GM21576 (cell line): Measurements from ENCODE around the gene RHOD.
A peak's percentile ranks its signal among the peaks of the same experiment; 100 is the strongest.

Experiments used
- ATAC-seq: cut with Tn5 transposase; IDR thresholded peaks from one replicate; pipeline ENCODE4 v1.9.1; 2021; ENCODE audit warnings: mild to moderate bottlenecking, moderate library complexity; ENCODE audit not compliant: unreplicated experiment

The RHOD gene

DNA sequence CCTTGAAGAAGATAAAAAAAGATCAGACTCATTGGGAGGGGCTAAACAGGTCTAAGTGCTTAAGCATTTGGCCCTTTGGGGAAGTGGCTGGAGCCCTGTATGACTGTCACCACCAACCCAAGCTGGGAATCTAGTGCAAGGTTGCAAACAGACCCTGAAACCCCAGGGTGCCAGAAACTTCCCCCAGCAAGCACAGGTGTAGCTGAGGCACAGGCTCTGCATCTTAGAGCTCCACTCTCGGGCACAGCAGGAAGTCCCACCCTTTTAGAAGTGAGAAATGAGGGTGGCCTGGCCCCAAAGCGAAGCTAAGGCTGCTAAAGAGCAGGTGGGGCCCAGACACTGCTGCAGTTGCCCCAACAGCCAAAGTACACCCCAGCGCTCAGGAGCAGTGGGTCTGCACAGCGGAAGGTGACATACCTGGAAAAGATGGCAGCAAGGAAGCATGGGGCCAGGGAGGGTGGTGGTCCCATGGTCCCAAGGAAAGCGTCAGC is 56.6 kb downstream of the RHOD start:
- peak; percentile 65 for ATAC-seq

DNA sequence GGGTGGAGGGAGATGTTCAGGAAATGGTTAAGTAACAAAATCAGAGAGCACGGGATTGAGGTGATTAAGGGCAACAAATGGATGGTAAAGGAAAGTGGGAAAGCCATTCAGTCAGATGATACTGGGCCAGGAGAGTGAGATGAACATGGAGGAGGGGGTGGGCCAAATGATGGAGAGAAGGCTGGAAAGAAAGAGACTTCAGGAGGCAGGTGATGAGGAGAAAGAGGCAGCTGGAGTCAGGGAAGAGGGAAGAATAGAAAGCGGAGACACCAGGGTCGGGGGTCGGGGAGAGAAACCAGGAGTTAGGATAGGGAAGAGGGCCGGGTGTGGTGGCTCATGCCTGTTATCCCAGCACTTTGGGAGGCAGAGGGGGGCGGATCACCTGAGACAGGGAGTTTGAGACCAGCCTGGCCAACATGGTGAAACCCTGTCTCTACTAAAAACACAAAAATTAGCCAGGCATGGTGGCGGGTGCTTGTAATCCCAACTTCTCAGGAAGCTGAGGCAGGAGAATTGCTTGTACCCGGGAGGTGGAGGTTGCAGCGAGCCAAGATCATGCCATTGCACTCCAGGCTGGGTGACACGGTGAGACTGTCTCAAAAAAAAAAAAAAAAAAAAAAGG is 57.7 kb downstream of the RHOD start:
- ATAC-seq, result no peak

DNA sequence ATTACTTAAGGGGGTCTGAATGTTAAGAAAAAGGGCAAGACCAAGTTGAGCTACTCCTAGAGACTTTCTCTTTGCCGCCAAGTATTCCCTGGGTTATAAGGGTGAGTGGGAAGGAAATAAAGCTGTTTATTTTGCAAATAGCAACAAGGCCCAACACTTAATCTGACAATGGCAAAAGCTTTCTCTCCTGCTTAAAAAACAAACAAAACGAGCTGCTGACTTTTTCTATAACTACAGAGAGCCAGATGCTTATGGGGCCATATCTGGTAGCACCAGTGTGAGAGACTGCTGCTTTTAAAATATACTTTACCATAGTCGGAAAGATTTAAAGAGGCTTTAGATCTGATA is 60.1 kb downstream of the RHOD start:
- ATAC-seq, result no peak

DNA sequence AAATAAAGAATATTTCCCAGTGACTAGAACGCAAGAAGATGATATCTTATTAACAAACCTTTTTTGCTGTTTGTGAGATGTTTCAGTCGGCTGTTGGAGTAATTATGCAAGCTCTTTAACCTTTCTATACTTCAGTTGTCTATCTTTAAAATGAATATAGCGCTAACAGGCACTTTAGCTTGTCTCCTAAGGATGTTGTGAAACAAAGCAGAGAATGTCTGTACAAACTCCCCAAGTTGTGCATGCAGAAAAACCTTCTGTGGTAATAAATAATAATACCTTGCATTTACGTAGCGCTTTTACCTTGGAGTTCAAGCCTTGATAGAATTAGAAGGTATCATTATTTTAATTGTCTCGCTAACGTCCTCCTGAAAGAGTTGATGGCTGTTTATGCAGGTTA is 60.5 kb downstream of the RHOD start:
- ATAC-seq, result no peak

DNA sequence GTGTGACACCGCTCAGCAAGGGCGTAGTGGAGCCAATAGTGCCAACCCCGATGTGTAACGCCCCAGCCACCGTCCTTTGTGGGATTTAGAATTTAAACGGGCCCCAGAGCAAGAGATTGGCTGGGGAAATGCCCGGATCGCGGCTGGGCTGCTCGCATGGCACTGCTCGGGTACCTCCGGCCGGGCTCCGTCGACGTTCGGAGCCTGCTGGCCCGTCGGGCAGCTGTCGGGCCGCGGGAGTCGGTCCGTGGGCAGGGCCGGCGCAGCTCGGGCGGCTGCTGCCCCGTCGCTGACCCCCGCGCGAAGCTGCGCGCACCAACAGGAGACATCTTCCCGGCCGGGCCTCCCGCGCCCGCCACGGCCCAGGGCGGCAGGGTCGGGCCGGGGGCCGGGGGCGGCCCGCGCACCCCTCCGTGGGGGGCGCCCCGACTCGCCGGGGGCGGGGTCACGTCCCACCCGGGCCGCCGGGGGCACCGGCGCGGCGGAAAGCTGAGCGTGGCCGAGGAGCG is 61.1 kb downstream of the RHOD start:
- ATAC-seq, result peak; percentile 12

DNA sequence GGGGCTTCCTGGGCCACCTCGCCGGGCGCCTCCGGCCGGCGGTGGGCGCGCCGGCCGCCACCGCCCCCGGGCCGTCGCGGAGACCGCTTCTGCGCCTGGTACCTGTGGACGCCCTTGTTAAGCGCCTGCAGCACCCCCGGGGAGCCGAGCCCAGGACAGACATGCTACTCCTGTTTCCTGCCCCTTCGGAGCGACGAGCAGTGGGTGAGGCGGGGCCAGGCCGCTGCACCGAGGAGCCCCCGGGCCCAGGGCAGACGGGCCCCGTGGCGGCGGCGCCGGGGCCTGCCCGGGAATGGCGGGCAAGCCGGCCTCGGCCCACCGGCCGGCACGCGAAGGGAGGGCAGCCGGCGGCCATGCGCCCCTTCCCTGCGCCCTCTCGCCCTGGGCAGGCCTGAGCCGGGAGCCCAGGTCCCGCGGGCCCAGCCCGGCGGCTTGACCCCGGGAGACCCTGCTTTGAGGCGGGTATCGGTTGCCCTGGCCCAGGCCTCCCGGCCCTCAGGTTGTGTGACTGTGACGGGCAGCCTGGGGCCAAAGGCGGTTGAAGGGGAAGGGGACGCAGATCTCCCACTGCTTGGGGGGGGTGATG is 61.6 kb downstream of the RHOD start:
- ATAC-seq, result peak; percentile 9

DNA sequence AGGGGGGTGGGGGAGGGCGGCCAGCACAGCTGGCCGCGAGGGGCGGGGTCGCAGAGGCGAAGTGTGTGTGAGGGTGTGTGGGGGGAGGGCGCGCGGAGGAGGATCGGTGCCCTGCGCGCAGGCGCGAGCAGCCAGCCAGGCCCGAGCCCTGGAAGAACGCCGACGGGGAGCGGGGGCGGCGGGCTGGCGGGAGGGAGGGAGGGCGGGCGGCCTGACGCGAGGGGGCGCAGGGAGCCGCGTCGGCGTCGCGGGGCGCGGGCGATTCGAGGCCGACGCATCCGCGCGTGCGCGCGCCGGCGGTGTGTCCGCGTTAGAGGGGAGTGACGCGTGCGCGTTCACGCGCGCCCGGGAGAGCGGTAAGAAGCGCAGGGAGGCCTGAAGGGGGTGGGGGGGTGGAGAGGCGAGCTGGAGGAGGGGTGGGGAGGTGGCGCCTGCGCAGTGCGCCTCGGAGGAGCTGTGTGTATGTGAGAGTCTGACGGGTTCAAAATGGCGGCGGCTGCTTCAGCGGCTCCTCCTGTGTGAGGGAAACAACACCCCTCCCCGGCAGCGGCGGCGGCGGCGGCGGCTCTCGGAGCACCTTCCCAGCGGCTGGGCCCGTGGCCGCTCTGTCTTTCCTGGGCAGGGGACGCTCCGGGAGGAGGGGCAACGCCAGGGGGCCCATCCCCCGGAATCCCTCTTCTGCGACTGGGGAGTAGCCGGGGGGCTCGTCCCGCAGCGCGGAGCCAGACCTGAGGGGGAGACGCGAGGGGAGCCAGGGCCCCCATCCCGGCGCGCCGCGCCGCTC is 62.3 kb downstream of the RHOD start, which contains the start of gene KDM2A:
TSS of gene KDM2A (plus strand) at position 463 of the 784 bp plus-strand sequence. CDS start 2,054 bp downstream, outside the sequence.
- ATAC-seq, result peak; percentile 62

DNA sequence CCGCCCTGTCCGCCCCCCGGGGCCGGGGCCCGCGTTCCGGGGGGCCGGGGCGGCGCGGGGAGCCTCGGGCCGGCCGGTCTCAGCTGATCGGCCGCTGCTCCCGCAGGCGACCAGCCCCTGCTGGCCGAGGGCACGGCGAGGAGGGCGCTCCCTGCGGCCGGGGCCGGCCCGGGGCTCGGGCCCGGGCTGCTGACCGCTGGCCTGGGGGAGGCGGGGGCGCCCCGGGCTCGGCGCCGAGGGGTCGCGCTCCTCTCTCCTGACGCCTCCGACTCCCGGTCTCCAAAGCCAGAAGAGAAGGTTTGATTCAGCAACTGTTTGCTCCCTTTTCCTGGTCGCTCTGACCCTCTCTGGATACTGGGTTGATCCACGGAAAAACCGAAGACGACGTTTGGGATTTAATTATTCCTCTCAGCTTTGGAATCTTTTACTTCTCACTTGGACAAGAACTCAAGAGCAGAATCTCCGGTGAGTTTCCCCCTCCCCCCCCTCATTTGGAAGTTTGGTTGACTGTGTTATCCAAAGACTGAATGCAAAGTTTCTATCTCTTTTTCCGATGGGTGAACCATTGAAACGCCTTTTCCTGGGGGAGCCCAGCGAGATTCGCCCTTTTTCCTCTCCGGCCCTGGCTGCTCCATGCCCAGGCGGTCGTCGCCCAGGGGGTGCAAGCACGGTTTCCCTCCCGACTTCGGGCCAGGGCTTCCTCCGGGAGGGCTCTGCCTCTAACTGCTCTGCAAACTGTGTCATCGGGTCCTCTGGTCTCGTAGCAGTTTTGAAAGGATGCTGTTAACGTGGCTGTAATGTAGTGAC is 63.1 kb downstream of the RHOD start:
- no peak for ATAC-seq

DNA sequence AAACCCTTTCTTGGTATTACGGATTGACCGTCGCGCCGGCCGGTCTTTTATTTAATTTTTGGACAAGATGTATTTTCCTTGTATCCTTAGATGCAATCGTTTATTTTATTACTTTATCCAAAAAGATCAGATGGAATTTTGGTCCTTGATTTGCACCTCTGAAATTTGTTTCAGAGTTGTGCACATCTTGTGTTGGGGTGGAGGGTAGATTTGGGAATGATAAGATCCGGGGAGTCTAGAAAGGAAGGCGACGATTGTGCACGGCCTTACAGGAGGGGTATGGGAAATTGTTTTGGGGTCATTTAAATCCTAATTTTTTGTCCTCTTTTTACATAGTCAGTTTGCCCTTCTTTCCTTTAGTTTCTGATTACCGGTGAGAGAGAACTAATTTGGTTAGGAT is 63.8 kb downstream of the RHOD start:
- ATAC-seq, result no peak

DNA sequence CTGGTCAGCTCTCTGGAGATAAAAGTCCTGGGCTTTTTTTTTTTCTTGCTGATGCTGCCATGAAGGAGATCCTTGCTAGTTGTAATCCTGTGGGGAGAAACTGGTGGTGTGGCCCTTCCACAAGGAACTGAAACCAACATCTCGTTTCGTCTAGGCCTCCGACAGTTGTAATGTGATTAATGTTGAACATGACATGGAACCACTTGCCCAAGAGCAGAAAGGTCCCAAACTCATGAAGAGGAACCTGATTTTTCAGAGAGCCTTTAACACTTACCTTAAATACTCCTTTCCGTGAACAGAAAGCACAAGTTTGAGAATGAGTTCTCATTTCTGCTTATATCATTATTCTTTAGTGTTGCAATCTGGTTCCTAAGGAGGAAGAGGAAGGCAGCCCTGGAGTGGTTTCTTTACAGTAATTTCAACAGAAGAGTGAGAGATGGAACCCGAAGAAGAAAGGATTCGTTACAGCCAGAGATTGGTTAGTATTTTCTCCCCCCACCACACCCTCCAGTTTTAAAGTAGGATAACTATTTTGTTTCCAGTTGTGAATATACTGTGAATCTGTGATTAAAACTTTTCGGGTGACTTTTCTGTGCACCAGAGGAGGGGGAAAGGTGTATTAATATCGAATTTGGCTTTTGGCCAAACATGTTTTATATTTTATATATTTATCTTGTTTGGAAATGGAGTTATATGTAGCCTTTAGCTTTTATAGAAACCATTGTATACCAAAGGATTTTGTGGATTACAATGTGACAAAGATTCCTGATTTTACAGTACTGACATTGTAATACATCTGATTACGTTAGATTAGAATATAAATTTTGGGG is 64.4 kb downstream of the RHOD start:
- ATAC-seq, result no peak
